ENCODE measurements around the gene HCRTR1.

DNA sequence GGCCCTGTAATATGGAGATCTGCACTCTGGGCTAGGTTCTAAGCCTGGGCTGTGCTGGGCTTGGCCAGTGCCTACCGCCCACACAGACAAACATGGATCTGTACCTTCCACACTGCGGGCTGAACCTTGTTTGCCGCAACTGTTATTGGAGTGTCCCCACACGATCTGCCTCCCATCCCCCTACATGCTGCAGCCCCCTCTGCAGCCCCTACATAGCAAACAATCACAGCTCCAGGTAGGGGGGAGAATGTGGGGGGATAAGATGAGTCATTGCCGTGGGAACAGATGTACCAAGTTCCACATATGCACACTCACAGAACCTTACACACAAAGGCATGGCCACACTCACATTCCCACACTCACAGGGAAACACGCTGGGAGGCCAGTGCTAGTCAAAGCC, 2.1 kb upstream of the HCRTR1 start:
- TF ChIP-seq, protein P1, sequence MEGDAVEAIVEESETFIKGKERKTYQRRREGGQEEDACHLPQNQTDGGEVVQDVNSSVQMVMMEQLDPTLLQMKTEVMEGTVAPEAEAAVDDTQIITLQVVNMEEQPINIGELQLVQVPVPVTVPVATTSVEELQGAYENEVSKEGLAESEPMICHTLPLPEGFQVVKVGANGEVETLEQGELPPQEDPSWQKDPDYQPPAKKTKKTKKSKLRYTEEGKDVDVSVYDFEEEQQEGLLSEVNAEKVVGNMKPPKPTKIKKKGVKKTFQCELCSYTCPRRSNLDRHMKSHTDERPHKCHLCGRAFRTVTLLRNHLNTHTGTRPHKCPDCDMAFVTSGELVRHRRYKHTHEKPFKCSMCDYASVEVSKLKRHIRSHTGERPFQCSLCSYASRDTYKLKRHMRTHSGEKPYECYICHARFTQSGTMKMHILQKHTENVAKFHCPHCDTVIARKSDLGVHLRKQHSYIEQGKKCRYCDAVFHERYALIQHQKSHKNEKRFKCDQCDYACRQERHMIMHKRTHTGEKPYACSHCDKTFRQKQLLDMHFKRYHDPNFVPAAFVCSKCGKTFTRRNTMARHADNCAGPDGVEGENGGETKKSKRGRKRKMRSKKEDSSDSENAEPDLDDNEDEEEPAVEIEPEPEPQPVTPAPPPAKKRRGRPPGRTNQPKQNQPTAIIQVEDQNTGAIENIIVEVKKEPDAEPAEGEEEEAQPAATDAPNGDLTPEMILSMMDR (conservative IDR thresholded peaks at IDR 0.05 in 1 of 2, IDR thresholded peaks at IDR 0.05 in 1 of 2; ENCODE audit: extremely low read depth in 1 of 2, insufficient read depth in 1 of 2, low read depth in 1 of 2, low read length in 2 of 2): no peak
- no peak for TF ChIP-seq EZH2 (IDR thresholded peaks at IDR 0.05; ENCODE audit: borderline replicate concordance, low read length)
